GM19438 (cell line): Measurements from ENCODE around the gene RTTN.
A peak's percentile ranks its signal among the peaks of the same experiment; 100 is the strongest.

Experiments
- ATAC-seq: cut with Tn5 transposase; IDR thresholded peaks from one replicate; pipeline ENCODE4 v1.9.1; 2021; ENCODE audit warnings: low read depth; ENCODE audit not compliant: unreplicated experiment

RTTN gene

GRCh38 chr18:70219688-70220087 is 14.2 kb upstream of the RTTN start:
- no peak for ATAC-seq

GRCh38 chr18:70216788-70217187 is 11.3 kb upstream of the RTTN start:
- no peak for ATAC-seq

- no peak for ATAC-seq
Measured at GRCh38 chr18:70207181-70207580, 1.7 kb upstream of the RTTN start.

GRCh38 chr18:70200286-70200685 is 5.2 kb downstream of the RTTN start:
- ATAC-seq = no peak

- ATAC-seq = no peak
Measured at GRCh38 chr18:70197844-70198243, 7.6 kb downstream of the RTTN start.

- ATAC-seq = no peak
Measured at GRCh38 chr18:70197026-70197425, 8.5 kb downstream of the RTTN start.

- ATAC-seq = no peak
Measured at GRCh38 chr18:70195852-70196434, 9.5 kb downstream of the RTTN start.

- ATAC-seq = peak; percentile 34
Measured at GRCh38 chr18:70195014-70195614, 10.4 kb downstream of the RTTN start.

- peak; percentile 76 for ATAC-seq
Measured at GRCh38 chr18:70194227-70194890, 11.1 kb downstream of the RTTN start.

GRCh38 chr18:70190529-70190928 is 15.0 kb downstream of the RTTN start:
- no peak for ATAC-seq

- no peak for ATAC-seq
Measured at GRCh38 chr18:70188113-70188512, 17.4 kb downstream of the RTTN start.

GRCh38 chr18:70183441-70183840 is 22.0 kb downstream of the RTTN start:
- no peak for ATAC-seq

- no peak for ATAC-seq
Measured at GRCh38 chr18:70182548-70182947, 22.9 kb downstream of the RTTN start.

- no peak for ATAC-seq
Measured at GRCh38 chr18:70181725-70182124, 23.8 kb downstream of the RTTN start.

- ATAC-seq = no peak
Measured at GRCh38 chr18:70181015-70181414, 24.5 kb downstream of the RTTN start.

- ATAC-seq = no peak
Measured at GRCh38 chr18:70176537-70176936, 28.9 kb downstream of the RTTN start.

- ATAC-seq = no peak
Measured at GRCh38 chr18:70175216-70175615, 30.3 kb downstream of the RTTN start.

GRCh38 chr18:70172225-70172624 is 33.3 kb downstream of the RTTN start:
- ATAC-seq = no peak

GRCh38 chr18:70169747-70170146 is 35.7 kb downstream of the RTTN start:
- ATAC-seq = no peak

- no peak for ATAC-seq
Measured at GRCh38 chr18:70166668-70167067, 38.8 kb downstream of the RTTN start.

GRCh38 chr18:70165936-70166335 is 39.6 kb downstream of the RTTN start:
- no peak for ATAC-seq

GRCh38 chr18:70160073-70160678 is 45.3 kb downstream of the RTTN start:
- ATAC-seq = no peak
